ENCODE data around the gene BEND6. TPM values are rescaled to one million over a fixed set of nuclear protein-coding genes. Genes with fewer than 3 reads are reported as not detected.

Gene BEND6
- polyA plus RNA-seq, 1 donor (not counting 4 experiments of a cell fraction or from before 2014, with no cell fraction given): 1.0 TPM

DNA sequence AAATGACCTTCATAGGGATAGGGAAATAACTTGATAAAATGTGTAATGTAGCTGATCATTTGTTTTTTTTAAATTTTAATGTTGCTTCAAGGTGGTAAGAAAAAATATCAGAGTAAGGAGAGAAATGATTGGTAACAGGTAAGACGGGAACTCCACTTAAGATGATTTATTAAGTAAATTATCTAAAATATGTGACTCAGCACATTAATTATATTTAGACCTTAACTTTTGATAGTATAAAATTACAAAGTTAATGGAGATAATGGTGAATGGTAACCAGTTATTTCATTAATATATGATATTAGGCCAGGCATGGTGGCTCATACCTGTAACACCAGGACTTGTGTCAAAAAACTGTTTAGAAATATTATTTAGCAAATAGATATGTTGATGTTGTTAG, 10.2 kb downstream of the BEND6 start:
- DNase-seq (ENCODE audit: low read depth, low spot score) (no peak), FAIRE-seq (no peak)
- Histone ChIP-seq H3K27ac (ENCODE audit: control insufficient read depth, insufficient read depth, low read length) (no peak overlapping the region), H3K79me2 (ENCODE audit: control insufficient read depth, insufficient read depth, low read length) (no peaks in the 10 kb centered on the region), H3K9me1 (ENCODE audit: control insufficient read depth, extremely low read depth, insufficient read depth, low read length) (no peaks in the 10 kb centered on the region), H3K4me1 (ENCODE audit: control insufficient read depth, extremely low read depth, insufficient read depth, low read length) (peaks cover 13% of the 10 kb centered on the region), H3K4me3 (ENCODE audit: control insufficient read depth in 2 of 3, extremely low read depth in 1 of 3, insufficient read depth in 2 of 3, low read depth in 1 of 3, low read length in 3 of 3) (no peak overlapping the region), H3K27me3 (ENCODE audit: control insufficient read depth, extremely low read depth, insufficient read depth, low read length) (no peaks in the 10 kb centered on the region), H3K9ac (ENCODE audit: control insufficient read depth, extremely low read depth, insufficient read depth, low read length) (no peak overlapping the region), H3K36me3 (ENCODE audit: control insufficient read depth in 2 of 2, extremely low read depth in 1 of 2, insufficient read depth in 2 of 2, low read length in 2 of 2) (no peaks in the 10 kb centered on the region), H3K9me3 (ENCODE audit: control insufficient read depth, low read depth, low read length) (no peaks in the 10 kb centered on the region), H3K4me2 (ENCODE audit: control insufficient read depth, extremely low read depth, insufficient read depth, low read depth, low read length) (no peak overlapping the region), H4K20me1 (ENCODE audit: control insufficient read depth, extremely low read depth, insufficient read depth, low read length) (no peaks in the 10 kb centered on the region), H2AFZ (ENCODE audit: control insufficient read depth, low read length) (no peak overlapping the region)
- dilution Hi-C loops (cut with MboI; ENCODE audit: extremely low pct_ligation_motif_present, low sequenced_read_pairs): no loop called here
- no peak for TF ChIP-seq EZH2 (IDR thresholded peaks at IDR 0.05; ENCODE audit: low read length)
- TF ChIP-seq, protein P1, sequence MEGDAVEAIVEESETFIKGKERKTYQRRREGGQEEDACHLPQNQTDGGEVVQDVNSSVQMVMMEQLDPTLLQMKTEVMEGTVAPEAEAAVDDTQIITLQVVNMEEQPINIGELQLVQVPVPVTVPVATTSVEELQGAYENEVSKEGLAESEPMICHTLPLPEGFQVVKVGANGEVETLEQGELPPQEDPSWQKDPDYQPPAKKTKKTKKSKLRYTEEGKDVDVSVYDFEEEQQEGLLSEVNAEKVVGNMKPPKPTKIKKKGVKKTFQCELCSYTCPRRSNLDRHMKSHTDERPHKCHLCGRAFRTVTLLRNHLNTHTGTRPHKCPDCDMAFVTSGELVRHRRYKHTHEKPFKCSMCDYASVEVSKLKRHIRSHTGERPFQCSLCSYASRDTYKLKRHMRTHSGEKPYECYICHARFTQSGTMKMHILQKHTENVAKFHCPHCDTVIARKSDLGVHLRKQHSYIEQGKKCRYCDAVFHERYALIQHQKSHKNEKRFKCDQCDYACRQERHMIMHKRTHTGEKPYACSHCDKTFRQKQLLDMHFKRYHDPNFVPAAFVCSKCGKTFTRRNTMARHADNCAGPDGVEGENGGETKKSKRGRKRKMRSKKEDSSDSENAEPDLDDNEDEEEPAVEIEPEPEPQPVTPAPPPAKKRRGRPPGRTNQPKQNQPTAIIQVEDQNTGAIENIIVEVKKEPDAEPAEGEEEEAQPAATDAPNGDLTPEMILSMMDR (optimal IDR thresholded peaks at IDR 0.05 in 1 of 3, IDR thresholded peaks at IDR 0.05 in 1 of 3, conservative IDR thresholded peaks at IDR 0.05 in 1 of 3; ENCODE audit: extremely low read depth in 1 of 3, insufficient read depth in 2 of 3, low read length in 3 of 3): no peak

DNA sequence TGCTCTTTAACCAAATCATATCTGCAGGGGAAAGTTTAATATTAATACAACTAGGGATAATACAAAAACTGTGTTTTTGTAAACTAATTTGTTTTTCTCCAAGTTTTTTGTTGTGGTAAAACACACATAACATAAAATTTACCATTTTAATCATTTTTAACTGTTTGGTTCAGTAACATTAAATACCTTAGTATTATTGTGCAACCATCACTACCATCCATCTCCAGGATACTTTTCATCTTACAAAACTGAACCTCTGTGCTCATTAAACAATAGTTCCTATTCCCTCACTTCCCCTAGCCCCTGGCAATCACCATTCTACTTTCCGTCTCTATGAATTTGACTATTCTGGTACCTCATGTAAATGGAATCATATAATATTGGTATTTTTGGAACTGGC, 15.9 kb downstream of the BEND6 start:
- H3K9ac ChIP-seq (ENCODE audit: control insufficient read depth, extremely low read depth, insufficient read depth, low read length): no peak overlapping the region
- no peaks in the 10 kb centered on the region for H3K27me3 ChIP-seq (ENCODE audit: control insufficient read depth, extremely low read depth, insufficient read depth, low read length)
- H4K20me1 ChIP-seq (ENCODE audit: control insufficient read depth, extremely low read depth, insufficient read depth, low read length): no peaks in the 10 kb centered on the region
- H3K4me2 ChIP-seq (ENCODE audit: control insufficient read depth, extremely low read depth, insufficient read depth, low read depth, low read length): no peak overlapping the region
- TF ChIP-seq EZH2 (IDR thresholded peaks at IDR 0.05; ENCODE audit: low read length): no peak
- TF ChIP-seq, protein P1 (optimal IDR thresholded peaks at IDR 0.05 in 1 of 3, IDR thresholded peaks at IDR 0.05 in 1 of 3, conservative IDR thresholded peaks at IDR 0.05 in 1 of 3; ENCODE audit: extremely low read depth in 1 of 3, insufficient read depth in 2 of 3, low read length in 3 of 3): no peak
- H3K79me2 ChIP-seq (ENCODE audit: control insufficient read depth, insufficient read depth, low read length): no peaks in the 10 kb centered on the region
- H3K9me1 ChIP-seq (ENCODE audit: control insufficient read depth, extremely low read depth, insufficient read depth, low read length): no peaks in the 10 kb centered on the region
- FAIRE-seq (no peak), DNase-seq (ENCODE audit: low read depth, low spot score) (no peak)
- no peaks in the 10 kb centered on the region for H3K9me3 ChIP-seq (ENCODE audit: control insufficient read depth, low read depth, low read length)
- dilution Hi-C loops (cut with MboI; ENCODE audit: extremely low pct_ligation_motif_present, low sequenced_read_pairs): no loop called here
- no peak overlapping the region for H3K4me3 ChIP-seq (ENCODE audit: control insufficient read depth in 2 of 3, extremely low read depth in 1 of 3, insufficient read depth in 2 of 3, low read depth in 1 of 3, low read length in 3 of 3)
- H2AFZ ChIP-seq (ENCODE audit: control insufficient read depth, low read length): no peak overlapping the region
- no peaks in the 10 kb centered on the region for H3K4me1 ChIP-seq (ENCODE audit: control insufficient read depth, extremely low read depth, insufficient read depth, low read length)
- no peaks in the 10 kb centered on the region for H3K36me3 ChIP-seq (ENCODE audit: control insufficient read depth in 2 of 2, extremely low read depth in 1 of 2, insufficient read depth in 2 of 2, low read length in 2 of 2)
- no peak overlapping the region for H3K27ac ChIP-seq (ENCODE audit: control insufficient read depth, insufficient read depth, low read length)

Measured in keratinocyte (primary cell).